Neural cell (in vitro differentiated cells): Measurements from ENCODE around the gene MORN4.

Experiments used
- CTCF ChIP-seq: fragments of 450-650 bp; IDR thresholded peaks from 2 replicates; pipeline ENCODE4 v1.5.1; 2014; ENCODE audit warnings: antibody characterized with exemption, mild to moderate bottlenecking, moderate library complexity; ENCODE audit not compliant: poor library complexity, severe bottlenecking
- EP300 ChIP-seq: fragments of 450-650 bp; conservative IDR thresholded peaks from 2 replicates; pipeline ENCODE4 v1.6.1; 2014; ENCODE audit warnings: antibody characterized with exemption, mild to moderate bottlenecking, moderate library complexity; ENCODE audit not compliant: poor library complexity, severe bottlenecking
- EZH2 ChIP-seq: fragments of 200-600, 300-800 bp; shearing (Covaris generic), sonication (generic); IDR thresholded peaks from 2 replicates; pipeline ENCODE4 v1.6.1; 2014; ENCODE audit warnings: antibody characterized with exemption, low read length, borderline replicate concordance, mild to moderate bottlenecking; ENCODE audit not compliant: insufficient read depth, poor library complexity, severe bottlenecking
- POLR2AphosphoS5 ChIP-seq: IDR thresholded peaks from 2 replicates; pipeline ENCODE4 v1.6.1; 2012
- RAD21 ChIP-seq: fragments of 450-650 bp; conservative IDR thresholded peaks from 2 replicates; pipeline ENCODE4 v1.6.1; 2014; ENCODE audit warnings: antibody characterized with exemption, mild to moderate bottlenecking, moderate library complexity
- REST ChIP-seq: IDR thresholded peaks from 2 replicates; pipeline ENCODE4 v1.6.1; 2012; ENCODE audit warnings: borderline replicate concordance

GRCh38 chr10:97583476-97583875 lies 49.8 kb downstream of the MORN4 start:
- no peak for TF ChIP-seq CTCF
- no peak for TF ChIP-seq EP300
- no peak for TF ChIP-seq POLR2AphosphoS5
- no peak for TF ChIP-seq EZH2
- no peak for TF ChIP-seq RAD21
- no peak for TF ChIP-seq REST
